T-helper 1 cell treated with Interleukin-12 subunit alpha and Interleukin-12 subunit beta and Interleukin-4 antibody, amounts not matched to agents 30 μg/mL and 1 μg/mL, for 36 hours (primary cell): ENCODE data around the gene BPIFA3.

Experiments
- H3K27ac Mint-ChIP-seq: one replicate; pipeline ENCODE4 v1.8.0; 2021; ENCODE audit warnings: mild to moderate bottlenecking, mixed read lengths
- H3K27me3 Mint-ChIP-seq: one replicate; pipeline ENCODE4 v1.8.0; 2021; ENCODE audit warnings: low read depth, mixed read lengths
- H3K36me3 Mint-ChIP-seq: one replicate; pipeline ENCODE4 v1.8.0; 2021; ENCODE audit warnings: low read depth, mixed read lengths
- H3K4me1 Mint-ChIP-seq: one replicate; pipeline ENCODE4 v1.8.0; 2021; ENCODE audit warnings: low read depth, mixed read lengths
- H3K4me3 Mint-ChIP-seq: one replicate; pipeline ENCODE4 v1.8.0; 2021; ENCODE audit warnings: mild to moderate bottlenecking, moderate library complexity, mixed read lengths
- H3K9me3 Mint-ChIP-seq: one replicate; pipeline ENCODE4 v1.8.0; 2021; ENCODE audit warnings: mixed read lengths

Gene BPIFA3

GRCh38 chr20:33262658-33263065 lies 45.5 kb downstream of the BPIFA3 start:
- no peak overlapping the region for H3K4me3 Mint-ChIP-seq
- H3K4me1 Mint-ChIP-seq: no peaks in the 10 kb centered on the region
- no peaks in the 10 kb centered on the region for H3K36me3 Mint-ChIP-seq
- H3K27ac Mint-ChIP-seq: no peak overlapping the region
- H3K27me3 Mint-ChIP-seq: peaks cover 8% of the 10 kb centered on the region
- no peaks in the 10 kb centered on the region for H3K9me3 Mint-ChIP-seq

- Mint-ChIP-seq H3K27ac (no peak overlapping the region), H3K36me3 (no peaks in the 10 kb centered on the region), H3K9me3 (no peaks in the 10 kb centered on the region), H3K27me3 (peaks cover 12% of the 10 kb centered on the region), H3K4me1 (no peaks in the 10 kb centered on the region), H3K4me3 (no peak overlapping the region)
Observed at GRCh38 chr20:33263784-33264183, 46.6 kb downstream of the BPIFA3 start.

GRCh38 chr20:33267701-33268100 lies 50.5 kb downstream of the BPIFA3 start:
- Mint-ChIP-seq H3K27ac (no peak overlapping the region), H3K4me3 (no peak overlapping the region), H3K36me3 (no peaks in the 10 kb centered on the region), H3K27me3 (peaks cover 4% of the 10 kb centered on the region), H3K4me1 (no peaks in the 10 kb centered on the region), H3K9me3 (no peaks in the 10 kb centered on the region)

GRCh38 chr20:33272155-33272873 lies 55.2 kb downstream of the BPIFA3 start:
- Mint-ChIP-seq H3K36me3 (no peaks in the 10 kb centered on the region), H3K4me3 (no peak overlapping the region), H3K4me1 (no peaks in the 10 kb centered on the region), H3K27ac (no peak overlapping the region), H3K9me3 (no peaks in the 10 kb centered on the region), H3K27me3 (peaks cover 8% of the 10 kb centered on the region)

- Mint-ChIP-seq H3K4me3 (no peak overlapping the region), H3K9me3 (no peaks in the 10 kb centered on the region), H3K27me3 (peaks cover 4% of the 10 kb centered on the region), H3K36me3 (no peaks in the 10 kb centered on the region), H3K27ac (no peak overlapping the region), H3K4me1 (no peaks in the 10 kb centered on the region)
Observed at GRCh38 chr20:33273117-33273851, 56.1 kb downstream of the BPIFA3 start.

GRCh38 chr20:33275215-33275614 lies 58.1 kb downstream of the BPIFA3 start:
- Mint-ChIP-seq H3K27ac (no peak overlapping the region), H3K36me3 (no peaks in the 10 kb centered on the region), H3K27me3 (peaks cover 4% of the 10 kb centered on the region), H3K4me3 (no peak overlapping the region), H3K9me3 (no peaks in the 10 kb centered on the region), H3K4me1 (no peaks in the 10 kb centered on the region)

- Mint-ChIP-seq H3K4me1 (no peaks in the 10 kb centered on the region), H3K27ac (no peak overlapping the region), H3K27me3 (peaks cover 4% of the 10 kb centered on the region), H3K36me3 (no peaks in the 10 kb centered on the region), H3K9me3 (no peaks in the 10 kb centered on the region), H3K4me3 (no peak overlapping the region)
Observed at GRCh38 chr20:33275871-33276270, 58.7 kb downstream of the BPIFA3 start.

- H3K4me3 Mint-ChIP-seq: no peak overlapping the region
- H3K27ac Mint-ChIP-seq: no peak overlapping the region
- peaks cover 4% of the 10 kb centered on the region for H3K27me3 Mint-ChIP-seq
- H3K36me3 Mint-ChIP-seq: no peaks in the 10 kb centered on the region
- H3K4me1 Mint-ChIP-seq: no peaks in the 10 kb centered on the region
- H3K9me3 Mint-ChIP-seq: no peaks in the 10 kb centered on the region
Observed at GRCh38 chr20:33276303-33277113, 59.4 kb downstream of the BPIFA3 start.
